Ishikawa (cell line): ENCODE results near the gene PDZD8.

ENCODE experiments used
- CEBPB ChIP-seq: IDR thresholded peaks from 2 replicates; pipeline ENCODE4 v1.6.1; 2012
- REST ChIP-seq: IDR thresholded peaks from 2 replicates; pipeline ENCODE4 v1.6.1; 2012; ENCODE audit warnings: low read depth, mild to moderate bottlenecking
- YY1 ChIP-seq: IDR thresholded peaks from 2 replicates; pipeline ENCODE4 v1.6.1; 2012; ENCODE audit warnings: low read depth

GRCh38 chr10:117320050-117320665, 55.1 kb downstream of the PDZD8 start:
- TF ChIP-seq YY1: no peak
- TF ChIP-seq CEBPB: no peak
- TF ChIP-seq REST: no peak
